ENCODE measurements around the gene MAP3K21. TPM values are rescaled to one million over a fixed set of nuclear protein-coding genes. Genes with fewer than 3 reads are reported as not detected.
A peak's percentile ranks its signal among the peaks of the same experiment; 100 is the strongest.

The MAP3K21 gene
- total RNA-seq, result 6.9 TPM

GRCh38 chr1:233327651-233328141 lies at the start of gene MAP3K21:
MAP3K21 (plus strand) TSS chr1:233327724; CDS start chr1:233328029, 305 bp downstream.
- peak within 1 kb of the TSS; percentile 46 for H3K27ac ChIP-seq
- no peak for DNase-seq (ENCODE audit: extremely low spot score in 2 of 2)
- H3K4me1 ChIP-seq, result peaks cover 11% of the 10 kb centered on the region

GRCh38 chr1:233278631-233279030 lies 48.9 kb upstream of the MAP3K21 start:
- Histone ChIP-seq H3K4me1 (no peaks in the 10 kb centered on the region), H3K36me3 (no peaks in the 10 kb centered on the region), H3K27ac (no peak overlapping the region), H3K4me3 (no peak overlapping the region), H3K27me3 (no peaks in the 10 kb centered on the region), H3K9me3 (no peaks in the 10 kb centered on the region)
- TF ChIP-seq POLR2A (IDR thresholded peaks at IDR 0.05), result no peak
- TF ChIP-seq POLR2AphosphoS5 (IDR thresholded peaks at IDR 0.05; ENCODE audit: insufficient read depth in 1 of 2, low read depth in 1 of 2), result no peak
- no peak for TF ChIP-seq CTCF (IDR thresholded peaks at IDR 0.05)
- DNase-seq (ENCODE audit: extremely low spot score in 2 of 2), result no peak
- intact Hi-C loops (cut with DNase I), result no loop called here

More at GRCh38 chr1:233327651-233328141, at the start of gene MAP3K21:
- H3K27me3 ChIP-seq, result no peaks in the 10 kb centered on the region
- peak within 1 kb of the TSS; percentile 68 to 92 for H3K4me3 ChIP-seq
- H3K36me3 ChIP-seq, result no peaks in the 10 kb centered on the region
- no peak for TF ChIP-seq CTCF (IDR thresholded peaks at IDR 0.05)
- peak in 1 of 2 donors; percentile 30 for TF ChIP-seq POLR2A (IDR thresholded peaks at IDR 0.05)
- peak in 1 of 2 donors; percentile 19 for TF ChIP-seq POLR2AphosphoS5 (IDR thresholded peaks at IDR 0.05; ENCODE audit: insufficient read depth in 1 of 2, low read depth in 1 of 2)
- intact Hi-C loops (cut with DNase I), result no loop called here
- no peaks in the 10 kb centered on the region for H3K9me3 ChIP-seq

- Histone ChIP-seq H3K4me1 (no peaks in the 10 kb centered on the region), H3K27me3 (no peaks in the 10 kb centered on the region), H3K27ac (no peak overlapping the region), H3K9me3 (no peaks in the 10 kb centered on the region), H3K4me3 (no peak overlapping the region), H3K36me3 (no peaks in the 10 kb centered on the region)
- DNase-seq (ENCODE audit: extremely low spot score in 2 of 2), result no peak
- no peak for TF ChIP-seq POLR2A (IDR thresholded peaks at IDR 0.05)
- TF ChIP-seq POLR2AphosphoS5 (IDR thresholded peaks at IDR 0.05; ENCODE audit: insufficient read depth in 1 of 2, low read depth in 1 of 2), result no peak
- TF ChIP-seq CTCF (IDR thresholded peaks at IDR 0.05), result no peak
- intact Hi-C loops (cut with DNase I), result no loop called here
Observed at GRCh38 chr1:233279971-233280370, 47.6 kb upstream of the MAP3K21 start.

- no peak for DNase-seq (ENCODE audit: extremely low spot score in 2 of 2)
- Histone ChIP-seq H3K27ac (no peak overlapping the region), H3K4me3 (no peak overlapping the region), H3K27me3 (no peaks in the 10 kb centered on the region), H3K36me3 (no peaks in the 10 kb centered on the region), H3K4me1 (no peaks in the 10 kb centered on the region), H3K9me3 (no peaks in the 10 kb centered on the region)
- intact Hi-C loops (cut with DNase I), result no loop called here
- TF ChIP-seq CTCF (IDR thresholded peaks at IDR 0.05) (no peak), POLR2AphosphoS5 (IDR thresholded peaks at IDR 0.05; ENCODE audit: insufficient read depth in 1 of 2, low read depth in 1 of 2) (no peak), POLR2A (IDR thresholded peaks at IDR 0.05) (no peak)
Observed at GRCh38 chr1:233281711-233282581, 45.6 kb upstream of the MAP3K21 start.

GRCh38 chr1:233282582-233282886 lies 45.0 kb upstream of the MAP3K21 start:
- Histone ChIP-seq H3K27me3 (no peaks in the 10 kb centered on the region), H3K27ac (no peak overlapping the region), H3K36me3 (no peaks in the 10 kb centered on the region), H3K4me1 (no peaks in the 10 kb centered on the region), H3K4me3 (no peak overlapping the region), H3K9me3 (no peaks in the 10 kb centered on the region)
- intact Hi-C loops (cut with DNase I), result no loop called here
- TF ChIP-seq CTCF (IDR thresholded peaks at IDR 0.05), result no peak
- TF ChIP-seq POLR2AphosphoS5 (IDR thresholded peaks at IDR 0.05; ENCODE audit: insufficient read depth in 1 of 2, low read depth in 1 of 2), result no peak
- no peak for TF ChIP-seq POLR2A (IDR thresholded peaks at IDR 0.05)
- DNase-seq (ENCODE audit: extremely low spot score in 2 of 2), result no peak
